NCI-H2107 treated with DMSO at 0.1 percent for 48 hours (cell line): ENCODE measurements around the gene HERC4.

Experiments
- DNase-seq: peaks from one replicate; lab custom pipeline; 2025; ENCODE audit not compliant: unreplicated experiment; lab: John Stamatoyannopoulos, UW

The HERC4 gene, protein sequence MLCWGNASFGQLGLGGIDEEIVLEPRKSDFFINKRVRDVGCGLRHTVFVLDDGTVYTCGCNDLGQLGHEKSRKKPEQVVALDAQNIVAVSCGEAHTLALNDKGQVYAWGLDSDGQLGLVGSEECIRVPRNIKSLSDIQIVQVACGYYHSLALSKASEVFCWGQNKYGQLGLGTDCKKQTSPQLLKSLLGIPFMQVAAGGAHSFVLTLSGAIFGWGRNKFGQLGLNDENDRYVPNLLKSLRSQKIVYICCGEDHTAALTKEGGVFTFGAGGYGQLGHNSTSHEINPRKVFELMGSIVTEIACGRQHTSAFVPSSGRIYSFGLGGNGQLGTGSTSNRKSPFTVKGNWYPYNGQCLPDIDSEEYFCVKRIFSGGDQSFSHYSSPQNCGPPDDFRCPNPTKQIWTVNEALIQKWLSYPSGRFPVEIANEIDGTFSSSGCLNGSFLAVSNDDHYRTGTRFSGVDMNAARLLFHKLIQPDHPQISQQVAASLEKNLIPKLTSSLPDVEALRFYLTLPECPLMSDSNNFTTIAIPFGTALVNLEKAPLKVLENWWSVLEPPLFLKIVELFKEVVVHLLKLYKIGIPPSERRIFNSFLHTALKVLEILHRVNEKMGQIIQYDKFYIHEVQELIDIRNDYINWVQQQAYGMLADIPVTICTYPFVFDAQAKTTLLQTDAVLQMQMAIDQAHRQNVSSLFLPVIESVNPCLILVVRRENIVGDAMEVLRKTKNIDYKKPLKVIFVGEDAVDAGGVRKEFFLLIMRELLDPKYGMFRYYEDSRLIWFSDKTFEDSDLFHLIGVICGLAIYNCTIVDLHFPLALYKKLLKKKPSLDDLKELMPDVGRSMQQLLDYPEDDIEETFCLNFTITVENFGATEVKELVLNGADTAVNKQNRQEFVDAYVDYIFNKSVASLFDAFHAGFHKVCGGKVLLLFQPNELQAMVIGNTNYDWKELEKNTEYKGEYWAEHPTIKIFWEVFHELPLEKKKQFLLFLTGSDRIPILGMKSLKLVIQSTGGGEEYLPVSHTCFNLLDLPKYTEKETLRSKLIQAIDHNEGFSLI

DNA sequence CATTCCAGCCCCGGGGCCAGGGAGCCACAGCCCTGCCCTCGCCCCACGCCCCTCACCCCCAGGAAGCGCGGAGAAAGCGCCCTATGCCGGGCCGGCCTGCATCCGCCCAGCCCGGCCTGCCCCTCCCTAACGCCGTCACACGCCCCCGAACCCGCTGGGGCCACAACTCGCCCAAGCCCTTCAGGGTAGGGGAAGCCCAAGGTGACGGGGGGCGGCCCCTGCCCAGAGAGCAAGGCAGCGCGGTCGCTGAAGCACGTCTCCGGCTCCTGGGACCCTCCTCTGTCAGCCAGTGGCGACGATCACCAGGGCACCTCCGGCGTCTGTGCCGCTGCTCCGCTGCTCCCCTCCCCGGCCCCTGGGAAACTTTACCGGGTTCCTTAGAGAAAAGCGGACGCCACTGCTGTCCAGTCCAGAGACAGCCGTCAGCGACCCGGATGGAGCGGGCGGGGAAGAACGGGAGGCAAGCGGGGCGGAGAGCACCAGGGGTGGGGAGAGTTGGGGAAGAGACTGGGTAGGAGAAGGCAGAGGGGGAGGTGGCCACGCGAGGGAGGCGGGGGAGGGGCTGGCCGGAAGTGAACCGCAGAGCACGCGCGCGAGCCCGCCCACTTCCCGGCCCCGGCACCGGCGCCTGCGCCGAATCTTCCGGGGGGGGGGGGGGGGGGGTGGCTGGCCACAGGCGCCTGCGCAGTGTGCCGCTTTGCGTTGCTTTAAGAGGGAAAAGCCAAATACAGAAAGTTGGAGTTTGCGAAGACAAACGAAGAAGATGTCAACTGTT lies at the start of gene HERC4:
Gene HERC4 (minus strand): TSS at position 509 of the 775 bp plus-strand sequence. CDS start 2,175 bp downstream, outside the sequence.
- peak; percentile 81 for DNase-seq

DNA sequence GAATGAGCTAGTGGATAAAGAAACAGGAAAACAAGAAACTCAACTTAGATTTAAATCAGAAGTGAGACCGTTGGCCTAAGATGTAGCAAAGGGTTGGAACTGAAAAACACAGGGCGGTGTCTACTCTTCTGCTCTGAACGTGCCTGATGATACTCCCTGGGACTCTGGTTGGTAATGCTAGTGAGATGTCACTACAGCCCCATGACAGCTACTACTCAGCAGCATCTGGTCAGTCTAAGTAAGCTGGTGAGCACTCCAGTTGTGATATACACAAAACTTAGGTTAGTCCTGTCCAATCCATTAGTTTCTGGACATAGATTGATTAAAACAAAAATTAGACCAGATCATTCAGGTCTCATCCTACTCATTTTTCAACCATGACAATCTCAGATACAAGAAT lies 49.6 kb upstream of the HERC4 start:
- no peak for DNase-seq

GRCh38 chr10:68121852-68122251 lies 46.8 kb upstream of the HERC4 start:
- DNase-seq, result no peak

- no peak for DNase-seq
Observed at GRCh38 chr10:68121020-68121743, 46.1 kb upstream of the HERC4 start.

GRCh38 chr10:68118657-68119056 lies 43.6 kb upstream of the HERC4 start:
- no peak for DNase-seq

DNA sequence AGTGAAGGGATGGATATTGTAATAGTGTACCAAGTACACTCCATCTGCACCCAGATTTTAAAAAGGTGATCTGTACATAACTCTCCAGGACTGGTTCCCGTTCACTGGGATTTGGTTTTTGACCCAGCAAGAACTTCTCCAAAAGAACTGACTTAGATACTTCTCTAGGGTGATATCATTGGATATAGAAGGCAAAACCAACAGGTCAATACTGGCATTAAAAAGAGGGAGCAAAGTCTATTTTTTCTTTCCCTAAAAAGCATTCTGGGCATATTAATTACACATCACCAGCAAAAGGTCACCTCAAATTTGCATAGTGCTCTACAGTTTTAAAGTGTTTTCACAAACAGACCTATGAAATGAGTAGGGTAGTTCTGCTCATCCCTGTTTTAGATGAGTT lies 37.8 kb upstream of the HERC4 start:
- DNase-seq, result no peak

DNA sequence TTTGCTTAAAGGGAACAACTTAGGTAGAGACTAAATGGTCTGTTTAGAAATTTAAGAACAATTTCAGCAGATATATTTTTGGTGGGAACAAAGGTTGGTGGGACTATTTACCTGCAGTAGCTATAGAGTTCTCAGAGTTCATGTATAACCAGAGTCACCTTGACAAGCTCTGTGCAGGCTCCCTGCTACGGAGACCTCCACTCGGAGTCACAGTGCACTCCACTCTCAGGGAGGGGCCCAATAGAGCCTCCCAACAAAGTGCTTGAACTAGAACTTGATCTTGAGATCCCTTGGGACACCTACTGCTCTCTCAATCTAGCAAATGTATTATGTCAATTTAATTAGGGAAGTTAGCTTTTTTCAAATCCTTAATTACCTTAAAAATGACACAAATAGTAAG lies 36.5 kb upstream of the HERC4 start:
- no peak for DNase-seq

GRCh38 chr10:68110027-68110426 lies 34.9 kb upstream of the HERC4 start:
- no peak for DNase-seq

- no peak for DNase-seq
Observed at GRCh38 chr10:68109331-68109730, 34.2 kb upstream of the HERC4 start, which contains the start of gene MYPN. TSS of gene MYPN (plus strand) at chr10:68109488. CDS start at chr10:68121439, 11,951 bp downstream.

GRCh38 chr10:68108653-68109052 lies 33.6 kb upstream of the HERC4 start:
- no peak for DNase-seq

GRCh38 chr10:68108051-68108450 lies 33.0 kb upstream of the HERC4 start:
- DNase-seq, result no peak

- DNase-seq, result no peak
Observed at GRCh38 chr10:68107651-68108050, 32.6 kb upstream of the HERC4 start.

GRCh38 chr10:68106656-68107055 lies 31.6 kb upstream of the HERC4 start:
- DNase-seq, result no peak

- no peak for DNase-seq
Observed at GRCh38 chr10:68105820-68106219, 30.7 kb upstream of the HERC4 start.

- no peak for DNase-seq
Observed at GRCh38 chr10:68103901-68104300, 28.8 kb upstream of the HERC4 start.

DNA sequence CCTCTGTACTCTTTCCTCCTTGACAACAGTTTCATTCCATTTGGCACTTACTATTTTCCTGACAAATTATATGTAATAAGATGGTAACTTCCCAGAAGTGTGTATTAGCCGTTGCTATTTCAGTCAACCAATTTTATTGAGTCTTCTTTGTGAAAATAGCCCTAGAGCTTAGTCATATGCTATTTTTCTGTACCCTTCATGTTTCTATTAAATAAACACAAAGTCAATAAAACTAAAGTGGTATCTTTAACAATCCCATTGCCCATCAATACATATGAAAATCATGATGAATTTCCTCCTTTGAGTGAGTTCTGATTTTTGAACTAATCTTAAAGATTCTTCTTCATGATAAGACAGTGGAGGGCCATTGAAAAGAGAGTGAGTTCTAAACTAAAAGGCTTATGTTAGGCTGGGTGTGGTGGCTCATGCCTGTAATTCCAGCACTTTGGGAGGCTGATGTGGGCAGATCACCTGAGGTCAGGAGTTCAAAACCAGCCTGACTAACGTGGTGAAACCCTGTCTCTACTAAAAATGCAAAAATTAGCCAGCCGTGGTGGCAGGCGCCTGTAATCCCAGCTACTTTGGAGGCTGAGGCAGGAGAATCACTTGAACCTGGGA lies 28.3 kb upstream of the HERC4 start:
- DNase-seq, result no peak

DNA sequence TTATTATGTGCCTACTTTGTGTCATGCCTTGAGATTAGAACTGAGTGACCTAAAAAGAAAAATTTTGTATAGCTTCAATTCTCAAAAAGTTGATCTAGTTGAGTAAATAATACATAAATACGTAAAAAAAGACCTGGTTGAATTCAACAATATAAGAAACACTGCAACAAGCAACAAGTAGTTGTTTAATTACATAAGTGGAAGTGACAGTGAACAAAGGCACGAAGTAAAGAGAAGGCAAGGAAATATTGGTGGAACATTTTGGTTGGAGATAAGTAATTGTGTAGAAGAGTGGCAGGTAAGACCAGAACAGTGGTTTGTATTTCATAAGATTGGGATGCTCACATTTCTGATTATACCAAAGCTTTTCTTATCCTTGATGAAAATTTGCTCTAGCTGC lies 26.0 kb upstream of the HERC4 start:
- no peak for DNase-seq

DNA sequence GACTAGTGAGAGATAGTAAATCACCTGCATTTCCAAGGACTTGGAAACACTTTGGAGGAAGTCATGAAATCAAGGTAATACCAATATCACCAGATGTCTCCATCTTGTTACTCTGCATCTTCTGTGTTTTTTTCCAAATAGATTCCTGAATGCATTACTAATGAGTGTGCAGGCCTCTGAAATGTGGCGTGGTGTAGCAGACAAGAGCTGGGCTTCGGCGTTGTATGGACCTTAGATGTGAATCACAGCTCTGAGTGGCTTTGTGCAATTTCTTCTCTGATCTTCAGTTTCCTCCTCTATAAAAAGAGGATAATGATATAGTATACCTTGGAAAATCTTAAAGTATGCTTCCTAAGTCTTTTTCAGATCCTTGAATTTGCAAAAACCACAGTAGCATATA lies 24.7 kb upstream of the HERC4 start:
- DNase-seq, result no peak

- DNase-seq, result no peak
Observed at GRCh38 chr10:68096913-68097516, 21.9 kb upstream of the HERC4 start.
